PC-3 (cell line): ENCODE data around the gene VCP. TPM values are rescaled to one million over a fixed set of nuclear protein-coding genes. Genes with fewer than 3 reads are reported as not detected.

Source experiments
- ATAC-seq: fragments of 200-7000 bp; cut with Tn5 transposase; 2 replicates; pipeline ENCODE4 v1.9.1; 2020; ENCODE audit warnings: mild to moderate bottlenecking, moderate library complexity
- BruUV-seq: library from RNA; stranded (reverse); fragments of 400-500 nt; replicated peaks from 2 replicates; lab custom pipeline; 2021; lab: Mats Ljungman, UMichigan
- CTCF ChIA-PET: fragments of 300-600 bp; sonication (Branson Sonifier 250); formaldehyde crosslinking; loops from one replicate; lab custom pipeline; 2022; ENCODE audit warnings: antibody characterized with exemption; lab: Charles Lee
- POLR2A ChIA-PET: fragments of 300-600 bp; sonication (Branson Sonifier 250); formaldehyde crosslinking; loops from one replicate; lab custom pipeline; 2022; ENCODE audit warnings: antibody characterized with exemption; ENCODE audit not compliant: unreplicated experiment; lab: Charles Lee
- DNase-seq: peaks from one replicate; pipeline ENCODE4 v3.0.0-alpha.2; 2015
- H2AFZ ChIP-seq: fragments of 300-600 bp; sonication (generic); 2 replicates; pipeline ENCODE4 v1.6.0; 2016; ENCODE audit warnings: antibody characterized with exemption, low read length
- H3F3A ChIP-seq: fragments of 300-600 bp; sonication (generic); one replicate; pipeline ENCODE4 v1.6.0; 2017; ENCODE audit warnings: antibody characterized with exemption, low read length, control low read depth, mild to moderate bottlenecking; ENCODE audit not compliant: unreplicated experiment
- H3K27ac ChIP-seq: fragments of 300-600 bp; sonication (generic); 2 replicates; pipeline ENCODE4 v1.5.1; 2016; ENCODE audit warnings: mild to moderate bottlenecking, low read length
- H3K27me3 ChIP-seq: fragments of 300-600 bp; sonication (generic); 2 replicates; pipeline ENCODE4 v1.6.1; 2016; ENCODE audit warnings: low read length, mixed read lengths
- H3K36me3 ChIP-seq: fragments of 300-600 bp; sonication (generic); 2 replicates; pipeline ENCODE4 v1.6.1; 2016; ENCODE audit warnings: low read depth, mixed run types, low read length, mixed read lengths
- H3K4me1 ChIP-seq: fragments of 300-600 bp; sonication (generic); 2 replicates; pipeline ENCODE4 v1.5.1; 2016; ENCODE audit warnings: low read length; ENCODE audit not compliant: insufficient read depth
- H3K4me2 ChIP-seq: fragments of 300-600 bp; sonication (generic); 2 replicates; pipeline ENCODE4 v1.6.0; 2016; ENCODE audit warnings: low read length
- H3K4me3 ChIP-seq: fragments of 300-600 bp; sonication (generic); 2 replicates; pipeline ENCODE4 v1.5.1; 2016; ENCODE audit warnings: mild to moderate bottlenecking, low read length, mixed read lengths
- H3K79me2 ChIP-seq: fragments of 300-600 bp; sonication (generic); 2 replicates; pipeline ENCODE4 v1.6.1; 2017; ENCODE audit warnings: low read length, mixed read lengths
- H3K9ac ChIP-seq: fragments of 300-600 bp; sonication (generic); 2 replicates; pipeline ENCODE4 v1.6.0; 2016; ENCODE audit warnings: mild to moderate bottlenecking, low read length
- H3K9me2 ChIP-seq: fragments of 300-600 bp; sonication (generic); replicated peaks from 2 replicates; pipeline ENCODE4 v1.6.1; 2016; ENCODE audit warnings: mixed run types, low read length, mixed read lengths
- H3K9me3 ChIP-seq: fragments of 300-600 bp; sonication (generic); 2 replicates; pipeline ENCODE4 v1.6.1; 2016; ENCODE audit warnings: low read length, mixed read lengths
- H4K20me1 ChIP-seq: fragments of 300-600 bp; sonication (generic); 2 replicates; pipeline ENCODE4 v1.6.1; 2016; ENCODE audit warnings: low read length, mixed read lengths
- CTCF ChIP-seq: fragments of 300-600 bp; sonication (generic); conservative IDR thresholded peaks from 2 replicates; pipeline ENCODE4 v1.5.1; 2017; ENCODE audit warnings: antibody characterized with exemption, low read depth, mild to moderate bottlenecking, low read length
- EZH2 ChIP-seq: fragments of 300-600 bp; sonication (generic); IDR thresholded peaks from one replicate; pipeline ENCODE4 v1.6.1; 2017; ENCODE audit warnings: antibody characterized with exemption, mild to moderate bottlenecking, low read length; ENCODE audit not compliant: unreplicated experiment
- EZH2phosphoT487 ChIP-seq: fragments of 300-600 bp; sonication (generic); IDR thresholded peaks from 2 replicates; pipeline ENCODE4 v1.6.1; 2018; ENCODE audit warnings: mild to moderate bottlenecking, antibody characterized with exemption, low read length, borderline replicate concordance
- intact Hi-C: fragments of 100-400 bp; cut with micrococcal nuclease; formaldehyde crosslinking; loops from 2 replicates; pipeline ENCODE4 v1.9.0; 2023
- total RNA-seq: library from RNA; depleted of rRNA; stranded (reverse); fragments of >200 nt; gene quantifications from 2 replicates; pipeline ENCODE4 v1.2.3, GENCODE V29; 2014

VCP gene
- total RNA-seq, 1 experiment from 2014 or later: 343 TPM

GRCh38 chr9:35070823-35071813 is 1.3 kb downstream of the VCP start:
- TF ChIP-seq EZH2phosphoT487: no peak

GRCh38 chr9:35069020-35069419 is 3.4 kb downstream of the VCP start:
- Histone ChIP-seq H3K9ac (no peak overlapping the region), H3K36me3 (peaks cover 44% of the 10 kb centered on the region), H3K27ac (no peak overlapping the region), H3K79me2 (peaks cover 67% of the 10 kb centered on the region), H2AFZ (no peak overlapping the region), H4K20me1 (peaks cover 63% of the 10 kb centered on the region), H3K4me3 (peak overlapping the region; percentile 97), H3K9me2 (no peaks in the 10 kb centered on the region), H3K4me1 (peaks cover 18% of the 10 kb centered on the region), H3K27me3 (no peaks in the 10 kb centered on the region), H3F3A (no peaks in the 10 kb centered on the region), H3K9me3 (no peaks in the 10 kb centered on the region), H3K4me2 (peak overlapping the region; percentile 97)
- no peak for DNase-seq
- no TSS peak for BruUV-seq
- CTCF ChIA-PET: no interaction called here
- ATAC-seq: no peak
- POLR2A ChIA-PET: no interaction called here
- TF ChIP-seq EZH2 (no peak), EZH2phosphoT487 (no peak), CTCF (no peak)
- intact Hi-C loops: no loop called here

More at GRCh38 chr9:35070823-35071813, 1.3 kb downstream of the VCP start:
- H3K27me3 ChIP-seq: no peaks in the 10 kb centered on the region
- peaks cover 54% of the 10 kb centered on the region for H4K20me1 ChIP-seq
- H3K4me1 ChIP-seq: peaks cover 18% of the 10 kb centered on the region
- intact Hi-C loops: no loop called here
- H3K79me2 ChIP-seq: peaks cover 59% of the 10 kb centered on the region
- BruUV-seq: TSS peak; percentile 47
- H3K9me2 ChIP-seq: no peaks in the 10 kb centered on the region
- peak overlapping the region; percentile 99 for H3K9ac ChIP-seq
- peak overlapping the region; percentile 97 for H3K4me2 ChIP-seq
- no peaks in the 10 kb centered on the region for H3F3A ChIP-seq
- CTCF ChIA-PET: interaction anchor here (0.8 to 1.0 kb wide), 3 partner anchors 9 to 171 kb away, joined by 3 to 11 read pairs (median 3); partner anchors contain the start of gene FANCG
- peak; percentile 28 for DNase-seq
- no peak for ATAC-seq
- peak overlapping the region; percentile 96 for H3K27ac ChIP-seq
- peak overlapping the region; percentile 97 for H3K4me3 ChIP-seq
- POLR2A ChIA-PET: interaction anchor here (0.6 kb wide), 3 partner anchors 69 to 297 kb away, joined by 3 read pairs; no protein-coding TSS in a partner anchor
- H3K36me3 ChIP-seq: peaks cover 28% of the 10 kb centered on the region
- no peaks in the 10 kb centered on the region for H3K9me3 ChIP-seq
- no peak overlapping the region for H2AFZ ChIP-seq

GRCh38 chr9:35067056-35067455 is 5.4 kb downstream of the VCP start:
- POLR2A ChIA-PET: no interaction called here
- Histone ChIP-seq H4K20me1 (peaks cover 73% of the 10 kb centered on the region), H3K9me2 (no peaks in the 10 kb centered on the region), H3F3A (no peaks in the 10 kb centered on the region), H3K9ac (no peak overlapping the region), H3K79me2 (peaks cover 71% of the 10 kb centered on the region), H3K4me2 (no peak overlapping the region), H3K27me3 (no peaks in the 10 kb centered on the region), H3K27ac (no peak overlapping the region), H3K4me3 (no peak overlapping the region), H3K36me3 (peaks cover 63% of the 10 kb centered on the region), H3K9me3 (no peaks in the 10 kb centered on the region), H2AFZ (no peak overlapping the region), H3K4me1 (peaks cover 10% of the 10 kb centered on the region)
- DNase-seq (no peak), ATAC-seq (no peak)
- TF ChIP-seq EZH2phosphoT487 (no peak), EZH2 (no peak), CTCF (no peak)
- intact Hi-C loops: no loop called here
- CTCF ChIA-PET: no interaction called here
- BruUV-seq: no TSS peak
